Measurements from ENCODE around the gene RD3L.

GRCh38 chr14:103931422-103931821 is 10.9 kb downstream of the RD3L start:
- TF ChIP-seq CTCF (conservative IDR thresholded peaks at IDR 0.05; ENCODE audit: low read depth in 2 of 2) (no peak), POLR2AphosphoS5 (IDR thresholded peaks at IDR 0.05; ENCODE audit: low read depth) (no peak)

Measured in GM23338 (cell line).